A549 (cell line): ENCODE results near the gene SIM1. TPM values are rescaled to one million over a fixed set of nuclear protein-coding genes. Genes with fewer than 3 reads are reported as not detected.

Experiments
- ATAC-seq, 2 experiments: fragments of 200-7000 bp in 1 of 2; fragments of >200 bp in 1 of 2; cut with Nextera tagmentation in 1 of 2; cut with Tn5 transposase in 1 of 2; 3 replicates each; pipeline versions ENCODE4 v1.8.0 to v1.9.1; 2018 to 2020; ENCODE audit warnings: mild to moderate bottlenecking in 1 of 2, moderate library complexity in 1 of 2
- CTCF ChIA-PET: fragments of 300-600 bp; sonication (Branson Sonifier 250); formaldehyde crosslinking; extraction: SDS; loops from one replicate; lab custom pipeline; 2021; ENCODE audit warnings: antibody characterized with exemption, inconsistent platforms; lab: Yijun Ruan, JAX
- POLR2A ChIA-PET: fragments of 350-600 bp; formaldehyde crosslinking; extraction: SDS; loops from one replicate; lab custom pipeline; 2021; ENCODE audit warnings: antibody characterized with exemption, inconsistent platforms; lab: Yijun Ruan, JAX
- DNase-seq, 2 experiments: peaks; one replicate each; pipeline versions ENCODE4 v3.0.0 to v3.0.0-alpha.2; 2011 to 2016; ENCODE audit warnings: low read depth in 1 of 2, low spot score in 1 of 2
- FAIRE-seq: peaks from 2 replicates; lab custom pipeline; 2011; peaks lifted over from hg19 to GRCh38; lab: Jason Lieb, UNC
- H3K27ac ChIP-seq, 2 experiments: fragments of >200 bp; sonication (Bioruptor Twin); formaldehyde crosslinking; 3 replicates each; pipeline ENCODE4 v1.5.1; 2016 to 2017
- H3K4me1 ChIP-seq: fragments of >200 bp; sonication (Bioruptor Twin); formaldehyde crosslinking; 3 replicates; pipeline ENCODE4 v1.6.1; 2016
- H3K4me2 ChIP-seq: fragments of >200 bp; sonication (Bioruptor Twin); formaldehyde crosslinking; 3 replicates; pipeline ENCODE4 v1.6.1; 2016
- H3K4me3 ChIP-seq: fragments of >200 bp; sonication (Bioruptor Twin); formaldehyde crosslinking; 3 replicates; pipeline ENCODE4 v1.5.1; 2016
- H3K9me3 ChIP-seq: fragments of >200 bp; sonication (Bioruptor Twin); formaldehyde crosslinking; 3 replicates; pipeline ENCODE4 v1.6.1; 2016
- BCL3 ChIP-seq: fragments of >200 bp; sonication (Bioruptor Twin); formaldehyde crosslinking; IDR thresholded peaks from 3 replicates; pipeline ENCODE4 v1.6.1; 2016
- CBX2 ChIP-seq: fragments of 200-600 bp; sonication (generic); IDR thresholded peaks from 2 replicates; pipeline ENCODE4 v1.6.1; 2016; ENCODE audit warnings: low read depth, mild to moderate bottlenecking, borderline replicate concordance
- CHD4 ChIP-seq: fragments of 200-600 bp; sonication (generic); IDR thresholded peaks from 2 replicates; pipeline ENCODE4 v1.6.1; 2016; ENCODE audit warnings: antibody characterized with exemption, mild to moderate bottlenecking, borderline replicate concordance
- CTCF ChIP-seq: fragments of >200 bp; sonication (Bioruptor Twin); formaldehyde crosslinking; IDR thresholded peaks from 3 replicates; pipeline ENCODE4 v1.5.1; 2016
- EHF ChIP-seq: fragments of 250-450 bp; sonication (Bioruptor Pico); IDR thresholded peaks from 2 replicates; pipeline ENCODE4 v1.5.0; 2020; ENCODE audit warnings: mild to moderate bottlenecking
- FOXS1 ChIP-seq: fragments of 250-450 bp; sonication (Bioruptor Pico); IDR thresholded peaks from 2 replicates; pipeline ENCODE4 v1.5.0; 2020; ENCODE audit warnings: mild to moderate bottlenecking, moderate library complexity
- HOXA7 ChIP-seq: fragments of 250-450 bp; sonication (Bioruptor Pico); IDR thresholded peaks from 2 replicates; pipeline ENCODE4 v1.5.0; 2020; ENCODE audit warnings: mild to moderate bottlenecking, moderate library complexity
- HOXB5 ChIP-seq: fragments of 250-450 bp; sonication (Bioruptor Pico); IDR thresholded peaks from 2 replicates; pipeline ENCODE4 v1.5.0; 2020; ENCODE audit warnings: mild to moderate bottlenecking, moderate library complexity
- KDM5A ChIP-seq: fragments of 200-600 bp; sonication (generic); IDR thresholded peaks from 2 replicates; pipeline ENCODE4 v1.6.1; 2016; ENCODE audit warnings: antibody characterized with exemption, mild to moderate bottlenecking
- MAFK ChIP-seq: fragments of 450-650 bp; IDR thresholded peaks from 2 replicates; pipeline ENCODE4 v1.6.1; 2014; ENCODE audit not compliant: partially characterized antibody
- PBX3 ChIP-seq: IDR thresholded peaks from 2 replicates; pipeline ENCODE4 v1.6.1; 2012
- POLR2A ChIP-seq: IDR thresholded peaks from 2 replicates; pipeline ENCODE4 v1.6.1; 2012; ENCODE audit warnings: mild to moderate bottlenecking, low read length
- RAD21 ChIP-seq, 2 experiments: fragments of >200 bp in 1 of 2; sonication (Bioruptor Twin) in 1 of 2; formaldehyde crosslinking in 1 of 2; IDR thresholded peaks in 1 of 2; conservative IDR thresholded peaks in 1 of 2; 2 replicates in 1 of 2; 3 replicates in 1 of 2; pipeline ENCODE4 v1.6.1; 2012 to 2018; ENCODE audit warnings: inconsistent platforms in 1 of 2
- RARB ChIP-seq: fragments of 250-450 bp; sonication (Bioruptor Pico); IDR thresholded peaks from 2 replicates; pipeline ENCODE4 v1.8.0; 2021; ENCODE audit warnings: mild to moderate bottlenecking, moderate library complexity
- REST ChIP-seq: fragments of 200-600 bp; sonication (generic); IDR thresholded peaks from 2 replicates; pipeline ENCODE4 v1.6.1; 2016; ENCODE audit warnings: antibody characterized with exemption, mild to moderate bottlenecking, moderate library complexity
- RFX5 ChIP-seq: fragments of 450-650 bp; IDR thresholded peaks from 2 replicates; pipeline ENCODE4 v1.7.1; 2014; ENCODE audit warnings: antibody characterized with exemption, mild to moderate bottlenecking, moderate library complexity
- RNF2 ChIP-seq: fragments of 200-600 bp; sonication (generic); IDR thresholded peaks from 2 replicates; pipeline ENCODE4 v1.6.1; 2016; ENCODE audit warnings: low read depth, mild to moderate bottlenecking, antibody characterized with exemption, moderate library complexity, borderline replicate concordance
- TP53 ChIP-seq: fragments of 250-450 bp; sonication (Bioruptor Pico); IDR thresholded peaks from 2 replicates; pipeline ENCODE4 v1.5.0; 2021; ENCODE audit warnings: mild to moderate bottlenecking, moderate library complexity
- USF2 ChIP-seq: fragments of 450-650 bp; IDR thresholded peaks from 2 replicates; pipeline ENCODE4 v1.6.1; 2014; ENCODE audit warnings: antibody characterized with exemption
- WGBS: methylation state at CpG from one replicate; pipeline ENCODE4 v1.1.6; 2017; ENCODE audit errors: missing lambda C conversion rate; 5-methylcytosine and 5-hydroxymethylcytosine counted together
- polyA plus RNA-seq, 4 experiments: library from polyadenylated mRNA; depleted of rRNA in 3 of 4; stranded (reverse); fragments of >200 nt; fragmentation: RNase III in 1 of 4; extraction: RNeasy Plus Mini Kit Qiagen cat#74134 plus additional on column Dnase treatment in 1 of 4; gene quantifications; 2 replicates in 3 of 4; 3 replicates in 1 of 4; pipeline ENCODE4 v1.2.3, GENCODE V29; 2011 to 2017

The SIM1 gene
- polyA plus RNA-seq, 2 of the 4 experiments (the other 2 are of a cell fraction): not detected

GRCh38 chr6:100370265-100370664, 94.5 kb downstream of the SIM1 start:
- Histone ChIP-seq H3K4me2 (no peak overlapping the region), H3K9me3 (no peaks in the 10 kb centered on the region), H3K27ac (no peak overlapping the region), H3K4me1 (no peaks in the 10 kb centered on the region), H3K4me3 (no peak overlapping the region)
- ATAC-seq: no peak
- WGBS: 43% methylated on average over 1 of the region's 1 CpG
- no peak for DNase-seq
- CTCF ChIA-PET: no interaction called here
- FAIRE-seq: no peak
- POLR2A ChIA-PET: no interaction called here
- TF ChIP-seq POLR2A (no peak), CTCF (0 out of 3 replicates have a peak, but pooled peaks have one; percentile 17), RAD21 (conservative IDR thresholded peaks at IDR 0.05 in 1 of 2, IDR thresholded peaks at IDR 0.05 in 1 of 2) (0 out of 5 replicates have a peak, but pooled peaks of 1 of the 2 experiments have one; percentile 14)

GRCh38 chr6:100366419-100366818, 98.3 kb downstream of the SIM1 start:
- no peak for FAIRE-seq
- peak in 1 of 2 experiments; percentile 27 for DNase-seq
- Histone ChIP-seq H3K4me1 (no peaks in the 10 kb centered on the region), H3K27ac (no peak overlapping the region), H3K4me3 (no peak overlapping the region), H3K4me2 (no peak overlapping the region), H3K9me3 (no peaks in the 10 kb centered on the region)
- POLR2A ChIA-PET: no interaction called here
- CTCF ChIA-PET: no interaction called here
- ATAC-seq: 0 out of 6 replicates have a peak, but pooled peaks of 1 of the 2 experiments have one; percentile 24
- WGBS: 48% methylated on average over 5 of the region's 5 CpGs
- TF ChIP-seq CBX2 (no peak), HOXB5 (no peak), RNF2 (no peak), PBX3 (no peak), BCL3 (no peak), REST (no peak), EHF (no peak), MAFK (no peak), RFX5 (no peak), TP53 (CRISPR knock-in tag) (no peak), USF2 (no peak), HOXA7 (CRISPR knock-in tag) (no peak), KDM5A (no peak), FOXS1 (CRISPR knock-in tag) (no peak), RARB (CRISPR knock-in tag) (no peak), CHD4 (no peak)
